EL (cell line): ENCODE measurements around the gene MCF2L.
A peak's percentile ranks its signal among the peaks of the same experiment; 100 is the strongest.

ENCODE experiments used
- DNase-seq: peaks from one replicate; pipeline ENCODE4 v3.0.0-alpha.2; 2016

The MCF2L gene

GRCh38 chr13:113033054-113033850 lies 64.2 kb downstream of the MCF2L start:
- no peak for DNase-seq

GRCh38 chr13:113034451-113035212 lies 65.6 kb downstream of the MCF2L start:
- DNase-seq = peak; percentile 59

- DNase-seq = no peak
These were observed 66.3 kb downstream of the MCF2L start for GRCh38 chr13:113035213-113035800.

- no peak for DNase-seq
These were observed 67.4 kb downstream of the MCF2L start for GRCh38 chr13:113036401-113036800.

GRCh38 chr13:113040031-113040430 lies 71.0 kb downstream of the MCF2L start:
- DNase-seq = no peak

- DNase-seq = no peak
These were observed 71.7 kb downstream of the MCF2L start for GRCh38 chr13:113040597-113041292.

- no peak for DNase-seq
These were observed 72.3 kb downstream of the MCF2L start for GRCh38 chr13:113041293-113041690.

- no peak for DNase-seq
These were observed 72.9 kb downstream of the MCF2L start for GRCh38 chr13:113041896-113042295.

- no peak for DNase-seq
These were observed 73.4 kb downstream of the MCF2L start for GRCh38 chr13:113042456-113042855.

GRCh38 chr13:113043001-113043630 lies 74.1 kb downstream of the MCF2L start:
- no peak for DNase-seq

GRCh38 chr13:113043931-113044330 lies 74.9 kb downstream of the MCF2L start:
- no peak for DNase-seq

GRCh38 chr13:113044391-113045114 lies 75.5 kb downstream of the MCF2L start:
- peak; percentile 5 for DNase-seq

GRCh38 chr13:113045251-113046127 lies 76.5 kb downstream of the MCF2L start:
- DNase-seq = no peak

- no peak for DNase-seq
These were observed 77.3 kb downstream of the MCF2L start for GRCh38 chr13:113046128-113046882.

GRCh38 chr13:113046883-113047244 lies 77.8 kb downstream of the MCF2L start:
- no peak for DNase-seq

- no peak for DNase-seq
These were observed 78.6 kb downstream of the MCF2L start for GRCh38 chr13:113047587-113047986.

GRCh38 chr13:113048766-113049165 lies 79.8 kb downstream of the MCF2L start:
- no peak for DNase-seq

GRCh38 chr13:113049521-113049941 lies 80.5 kb downstream of the MCF2L start:
- DNase-seq = no peak

- DNase-seq = no peak
These were observed 81.0 kb downstream of the MCF2L start for GRCh38 chr13:113049981-113050380.

- DNase-seq = no peak
These were observed 81.9 kb downstream of the MCF2L start for GRCh38 chr13:113050734-113051431.
